ENCODE measurements around the gene TARM1. TPM values are rescaled to one million over a fixed set of nuclear protein-coding genes. Genes with fewer than 3 reads are reported as not detected.

TARM1 gene
- polyA plus RNA-seq, 1 of the 3 experiments (the other 2 are of a cell fraction) = not detected

DNA sequence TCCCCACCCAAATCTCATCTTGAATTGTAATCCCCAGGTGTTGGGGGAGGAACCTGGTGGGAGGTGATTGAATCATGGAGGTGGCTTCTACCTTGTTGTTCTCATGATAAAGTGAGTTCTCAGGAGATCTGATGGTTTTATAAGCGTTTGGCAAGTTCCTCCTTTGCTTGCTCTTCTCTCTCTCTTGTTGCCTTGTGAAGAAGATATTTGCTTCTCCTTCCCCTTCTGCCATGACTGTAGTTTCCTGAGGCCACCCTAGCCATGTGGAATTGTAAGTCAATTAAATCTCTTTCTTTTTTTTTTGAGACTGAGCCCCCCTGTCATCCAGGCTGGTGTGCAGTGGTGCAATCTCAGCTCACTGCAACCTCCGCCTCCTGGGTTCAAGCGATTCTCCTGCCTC is 51.9 kb downstream of the TARM1 start:
- Histone ChIP-seq H3K79me2 (ENCODE audit: insufficient read depth) (no peaks in the 10 kb centered on the region), H3K9me3 (no peaks in the 10 kb centered on the region), H3K4me2 (no peak overlapping the region), H3K9me2 (no peaks in the 10 kb centered on the region), H3K36me3 (replicated peaks in 1 of 2; ENCODE audit: control insufficient read depth in 1 of 2, insufficient read depth in 2 of 2, low read length in 1 of 2) (no peaks in the 10 kb centered on the region), H3K4me1 (ENCODE audit: control insufficient read depth in 1 of 2, insufficient read depth in 2 of 2, low read depth in 1 of 2, low read length in 1 of 2) (no peaks in the 10 kb centered on the region), H3K9ac (no peak overlapping the region), H3K27ac (ENCODE audit: low read depth in 2 of 2, low read length in 1 of 2) (no peak overlapping the region), H3F3A (replicated peaks; ENCODE audit: insufficient read depth) (peaks cover 13% of the 10 kb centered on the region), H3K4me3 (ENCODE audit: low read depth in 2 of 2, low read length in 1 of 2) (no peak overlapping the region), H2AFZ (ENCODE audit: low read depth) (no peak overlapping the region), H4K20me1 (ENCODE audit: insufficient read depth) (no peaks in the 10 kb centered on the region), H3K27me3 (ENCODE audit: insufficient read depth) (no peaks in the 10 kb centered on the region)
- WGBS (ENCODE audit: low lambda C conversion rate) = 68% methylated on average over 3 of the region's 3 CpGs
- ChIA-PET CTCF (interaction anchor here (0.6 to 5.2 kb wide), 45 partner anchors 8 to 297 kb away, joined by 3 to 54 read pairs (median 4); partner anchors contain the start of genes CACNG7 and PRKCG), POLR2A (no interaction called here)
- DNase-seq = no peak
- TF ChIP-seq SMC3 (IDR thresholded peaks at IDR 0.05; ENCODE audit: low read depth, low read length) (no peak), RXRA (IDR thresholded peaks at IDR 0.05; ENCODE audit: borderline replicate concordance, low read depth) (no peak), TAF1 (IDR thresholded peaks at IDR 0.05; ENCODE audit: borderline replicate concordance, low read depth, low read length) (no peak), MXI1 (IDR thresholded peaks at IDR 0.05; ENCODE audit: low read depth, low read length) (no peak), EZH2phosphoT487 (IDR thresholded peaks at IDR 0.05; ENCODE audit: borderline replicate concordance, low read depth) (no peak), FOXM1 (IDR thresholded peaks at IDR 0.05; ENCODE audit: low read depth) (no peak)
- TF ChIP-seq, protein P1, sequence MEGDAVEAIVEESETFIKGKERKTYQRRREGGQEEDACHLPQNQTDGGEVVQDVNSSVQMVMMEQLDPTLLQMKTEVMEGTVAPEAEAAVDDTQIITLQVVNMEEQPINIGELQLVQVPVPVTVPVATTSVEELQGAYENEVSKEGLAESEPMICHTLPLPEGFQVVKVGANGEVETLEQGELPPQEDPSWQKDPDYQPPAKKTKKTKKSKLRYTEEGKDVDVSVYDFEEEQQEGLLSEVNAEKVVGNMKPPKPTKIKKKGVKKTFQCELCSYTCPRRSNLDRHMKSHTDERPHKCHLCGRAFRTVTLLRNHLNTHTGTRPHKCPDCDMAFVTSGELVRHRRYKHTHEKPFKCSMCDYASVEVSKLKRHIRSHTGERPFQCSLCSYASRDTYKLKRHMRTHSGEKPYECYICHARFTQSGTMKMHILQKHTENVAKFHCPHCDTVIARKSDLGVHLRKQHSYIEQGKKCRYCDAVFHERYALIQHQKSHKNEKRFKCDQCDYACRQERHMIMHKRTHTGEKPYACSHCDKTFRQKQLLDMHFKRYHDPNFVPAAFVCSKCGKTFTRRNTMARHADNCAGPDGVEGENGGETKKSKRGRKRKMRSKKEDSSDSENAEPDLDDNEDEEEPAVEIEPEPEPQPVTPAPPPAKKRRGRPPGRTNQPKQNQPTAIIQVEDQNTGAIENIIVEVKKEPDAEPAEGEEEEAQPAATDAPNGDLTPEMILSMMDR (IDR thresholded peaks at IDR 0.05) = no peak
- TF ChIP-seq, protein P2, sequence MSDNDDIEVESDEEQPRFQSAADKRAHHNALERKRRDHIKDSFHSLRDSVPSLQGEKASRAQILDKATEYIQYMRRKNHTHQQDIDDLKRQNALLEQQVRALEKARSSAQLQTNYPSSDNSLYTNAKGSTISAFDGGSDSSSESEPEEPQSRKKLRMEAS (IDR thresholded peaks at IDR 0.05; ENCODE audit: low read depth) = no peak

DNA sequence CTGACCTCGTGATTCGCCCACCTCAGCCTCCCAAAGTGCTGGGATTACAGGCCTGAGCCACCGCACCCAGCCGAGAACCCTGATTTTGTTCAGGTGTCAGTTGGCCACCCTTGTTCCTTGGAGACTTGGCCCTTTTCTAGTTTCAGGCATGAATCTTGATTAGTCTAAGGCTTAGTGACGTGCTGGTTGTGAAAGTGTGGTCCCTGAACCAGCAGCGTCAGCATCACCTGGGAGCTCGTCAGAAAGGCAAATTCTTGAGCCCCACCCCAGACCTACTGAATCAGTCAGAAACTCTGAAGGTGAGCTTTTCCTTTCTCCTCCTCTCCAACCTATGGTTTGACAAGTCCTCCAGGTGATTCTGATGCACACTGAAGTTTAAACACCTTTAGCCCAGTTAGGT is 54.5 kb downstream of the TARM1 start:
- Histone ChIP-seq H3K4me3 (ENCODE audit: low read depth in 2 of 2, low read length in 1 of 2) (no peak overlapping the region), H3K4me1 (ENCODE audit: control insufficient read depth in 1 of 2, insufficient read depth in 2 of 2, low read depth in 1 of 2, low read length in 1 of 2) (no peaks in the 10 kb centered on the region), H3K9me2 (no peaks in the 10 kb centered on the region), H3K4me2 (no peak overlapping the region), H3K27ac (ENCODE audit: low read depth in 2 of 2, low read length in 1 of 2) (no peak overlapping the region), H3K79me2 (ENCODE audit: insufficient read depth) (no peaks in the 10 kb centered on the region), H3F3A (replicated peaks; ENCODE audit: insufficient read depth) (peaks cover 13% of the 10 kb centered on the region), H3K9ac (no peak overlapping the region), H3K27me3 (ENCODE audit: insufficient read depth) (no peaks in the 10 kb centered on the region), H2AFZ (ENCODE audit: low read depth) (no peak overlapping the region), H3K9me3 (no peaks in the 10 kb centered on the region), H4K20me1 (ENCODE audit: insufficient read depth) (no peaks in the 10 kb centered on the region), H3K36me3 (replicated peaks in 1 of 2; ENCODE audit: control insufficient read depth in 1 of 2, insufficient read depth in 2 of 2, low read length in 1 of 2) (no peaks in the 10 kb centered on the region)
- WGBS (ENCODE audit: low lambda C conversion rate) = 47% methylated on average over 7 of the region's 7 CpGs
- CTCF ChIA-PET = interaction anchor here (0.6 to 7.2 kb wide), 6 partner anchors 9 to 234 kb away, joined by 3 to 128 read pairs (median 24); no protein-coding TSS in a partner anchor
- DNase-seq = no peak
- TF ChIP-seq NRF1 (IDR thresholded peaks at IDR 0.05; ENCODE audit: low read depth, low read length) (no peak), EZH2phosphoT487 (IDR thresholded peaks at IDR 0.05; ENCODE audit: borderline replicate concordance, low read depth) (no peak), FOXM1 (IDR thresholded peaks at IDR 0.05; ENCODE audit: low read depth) (no peak), RXRA (IDR thresholded peaks at IDR 0.05; ENCODE audit: borderline replicate concordance, low read depth) (no peak), SIN3A (IDR thresholded peaks at IDR 0.05; ENCODE audit: borderline replicate concordance, low read depth, low read length) (no peak), TCF12 (IDR thresholded peaks at IDR 0.05) (no peak)
- TF ChIP-seq, protein P3, sequence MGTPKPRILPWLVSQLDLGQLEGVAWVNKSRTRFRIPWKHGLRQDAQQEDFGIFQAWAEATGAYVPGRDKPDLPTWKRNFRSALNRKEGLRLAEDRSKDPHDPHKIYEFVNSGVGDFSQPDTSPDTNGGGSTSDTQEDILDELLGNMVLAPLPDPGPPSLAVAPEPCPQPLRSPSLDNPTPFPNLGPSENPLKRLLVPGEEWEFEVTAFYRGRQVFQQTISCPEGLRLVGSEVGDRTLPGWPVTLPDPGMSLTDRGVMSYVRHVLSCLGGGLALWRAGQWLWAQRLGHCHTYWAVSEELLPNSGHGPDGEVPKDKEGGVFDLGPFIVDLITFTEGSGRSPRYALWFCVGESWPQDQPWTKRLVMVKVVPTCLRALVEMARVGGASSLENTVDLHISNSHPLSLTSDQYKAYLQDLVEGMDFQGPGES (IDR thresholded peaks at IDR 0.05; ENCODE audit: low read depth, low read length) = no peak
- TF ChIP-seq, protein P4, sequence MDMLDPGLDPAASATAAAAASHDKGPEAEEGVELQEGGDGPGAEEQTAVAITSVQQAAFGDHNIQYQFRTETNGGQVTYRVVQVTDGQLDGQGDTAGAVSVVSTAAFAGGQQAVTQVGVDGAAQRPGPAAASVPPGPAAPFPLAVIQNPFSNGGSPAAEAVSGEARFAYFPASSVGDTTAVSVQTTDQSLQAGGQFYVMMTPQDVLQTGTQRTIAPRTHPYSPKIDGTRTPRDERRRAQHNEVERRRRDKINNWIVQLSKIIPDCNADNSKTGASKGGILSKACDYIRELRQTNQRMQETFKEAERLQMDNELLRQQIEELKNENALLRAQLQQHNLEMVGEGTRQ (IDR thresholded peaks at IDR 0.05; ENCODE audit: borderline replicate concordance, low read depth, low read length) = no peak
- POLR2A ChIA-PET = no interaction called here

All from SK-N-SH (cell line).